Measurements from ENCODE around the gene MEA1.
"Not testable (repeated sequence)": the region's sequence is repeated elsewhere in the genome, so short reads cannot be mapped to it uniquely, and the experiment has no call there.

The MEA1 gene

DNA sequence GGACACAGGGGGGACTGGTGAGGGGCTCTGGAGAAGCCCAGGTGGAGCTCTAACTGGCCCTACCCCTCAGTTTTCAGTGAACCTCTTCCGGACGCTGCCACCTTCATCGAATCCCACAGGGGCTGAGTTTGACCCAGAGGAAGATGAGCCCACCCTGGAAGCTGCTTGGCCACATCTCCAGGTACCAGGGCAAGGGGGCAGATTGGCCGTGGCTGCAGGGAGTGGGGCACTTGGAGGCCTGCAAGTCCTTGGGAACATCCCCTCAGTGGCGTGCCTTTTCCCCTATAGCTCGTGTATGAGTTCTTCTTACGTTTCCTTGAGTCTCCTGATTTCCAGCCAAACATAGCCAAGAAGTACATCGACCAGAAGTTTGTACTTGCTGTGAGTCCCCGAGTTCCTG lies 6.6 kb downstream of the MEA1 start:
- Histone ChIP-seq H3K27ac (ENCODE audit: poor library complexity, severe bottlenecking) (no peak overlapping the region), H3K4me1 (ENCODE audit: insufficient read depth, poor library complexity, severe bottlenecking) (peaks cover 6% of the 10 kb centered on the region), H3K9me3 (ENCODE audit: severe bottlenecking) (no peaks in the 10 kb centered on the region), H3K27me3 (ENCODE audit: insufficient read depth, poor library complexity, severe bottlenecking) (no peaks in the 10 kb centered on the region), H3K36me3 (ENCODE audit: low read depth) (peaks cover 38% of the 10 kb centered on the region), H3K4me3 (ENCODE audit: severe bottlenecking) (no peak overlapping the region)
- TF ChIP-seq, protein P1, sequence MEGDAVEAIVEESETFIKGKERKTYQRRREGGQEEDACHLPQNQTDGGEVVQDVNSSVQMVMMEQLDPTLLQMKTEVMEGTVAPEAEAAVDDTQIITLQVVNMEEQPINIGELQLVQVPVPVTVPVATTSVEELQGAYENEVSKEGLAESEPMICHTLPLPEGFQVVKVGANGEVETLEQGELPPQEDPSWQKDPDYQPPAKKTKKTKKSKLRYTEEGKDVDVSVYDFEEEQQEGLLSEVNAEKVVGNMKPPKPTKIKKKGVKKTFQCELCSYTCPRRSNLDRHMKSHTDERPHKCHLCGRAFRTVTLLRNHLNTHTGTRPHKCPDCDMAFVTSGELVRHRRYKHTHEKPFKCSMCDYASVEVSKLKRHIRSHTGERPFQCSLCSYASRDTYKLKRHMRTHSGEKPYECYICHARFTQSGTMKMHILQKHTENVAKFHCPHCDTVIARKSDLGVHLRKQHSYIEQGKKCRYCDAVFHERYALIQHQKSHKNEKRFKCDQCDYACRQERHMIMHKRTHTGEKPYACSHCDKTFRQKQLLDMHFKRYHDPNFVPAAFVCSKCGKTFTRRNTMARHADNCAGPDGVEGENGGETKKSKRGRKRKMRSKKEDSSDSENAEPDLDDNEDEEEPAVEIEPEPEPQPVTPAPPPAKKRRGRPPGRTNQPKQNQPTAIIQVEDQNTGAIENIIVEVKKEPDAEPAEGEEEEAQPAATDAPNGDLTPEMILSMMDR (IDR thresholded peaks at IDR 0.05; ENCODE audit: poor library complexity, severe bottlenecking), result no peak
- DNase-seq (ENCODE audit: low spot score) (no peak), ATAC-seq (ENCODE audit: low read depth) (no peak)

DNA sequence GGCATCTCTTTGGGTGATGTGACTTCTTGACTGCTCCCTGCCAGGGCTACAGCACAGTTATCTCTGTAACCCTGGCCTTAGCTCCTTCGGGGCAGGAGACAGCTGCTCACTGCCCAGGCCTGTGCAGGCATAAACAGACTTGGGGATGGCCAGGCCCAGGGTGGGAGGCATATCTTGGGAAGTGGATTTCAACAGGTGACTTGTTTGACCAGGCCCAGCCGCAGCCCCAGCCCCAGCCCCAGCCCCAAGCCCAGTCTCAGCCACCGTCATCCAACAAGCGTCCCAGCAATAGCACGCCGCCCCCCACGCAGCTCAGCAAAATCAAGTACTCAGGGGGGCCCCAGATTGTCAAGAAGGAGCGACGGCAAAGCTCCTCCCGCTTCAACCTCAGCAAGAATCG lies 7.5 kb downstream of the MEA1 start:
- ATAC-seq (ENCODE audit: low read depth) (no peak), DNase-seq (ENCODE audit: low spot score) (no peak)
- Histone ChIP-seq H3K9me3 (ENCODE audit: severe bottlenecking) (no peaks in the 10 kb centered on the region), H3K27me3 (ENCODE audit: insufficient read depth, poor library complexity, severe bottlenecking) (no peaks in the 10 kb centered on the region), H3K36me3 (ENCODE audit: low read depth) (peaks cover 36% of the 10 kb centered on the region), H3K4me1 (ENCODE audit: insufficient read depth, poor library complexity, severe bottlenecking) (peaks cover 6% of the 10 kb centered on the region), H3K4me3 (ENCODE audit: severe bottlenecking) (no peak overlapping the region), H3K27ac (ENCODE audit: poor library complexity, severe bottlenecking) (no peak overlapping the region)
- TF ChIP-seq, protein P1 (IDR thresholded peaks at IDR 0.05; ENCODE audit: poor library complexity, severe bottlenecking), result no peak

DNA sequence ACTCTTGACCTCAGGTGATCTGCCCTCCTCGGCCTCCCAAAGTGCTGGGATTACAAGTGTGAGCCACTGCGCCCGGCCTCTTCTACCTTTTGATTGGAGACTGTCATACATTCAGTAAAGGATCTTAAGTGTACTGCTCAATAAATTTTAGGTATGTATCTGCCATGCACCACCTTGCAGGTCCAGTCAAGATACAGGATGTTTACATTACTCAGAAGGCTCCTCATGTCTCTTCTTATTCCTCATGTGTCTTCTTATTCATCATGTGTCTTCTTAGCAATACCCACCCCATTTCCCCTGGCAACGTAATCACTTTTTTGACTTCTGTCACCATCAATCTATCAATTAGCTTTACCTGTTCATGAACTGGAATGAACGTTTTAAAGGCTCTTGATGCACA lies 7.9 kb downstream of the MEA1 start:
- Histone ChIP-seq H3K36me3 (ENCODE audit: low read depth) (peaks cover 38% of the 10 kb centered on the region), H3K27me3 (ENCODE audit: insufficient read depth, poor library complexity, severe bottlenecking) (no peaks in the 10 kb centered on the region), H3K27ac (ENCODE audit: poor library complexity, severe bottlenecking) (peak overlapping the region; percentile 28), H3K9me3 (ENCODE audit: severe bottlenecking) (no peaks in the 10 kb centered on the region), H3K4me3 (ENCODE audit: severe bottlenecking) (no peak overlapping the region), H3K4me1 (ENCODE audit: insufficient read depth, poor library complexity, severe bottlenecking) (peaks cover 6% of the 10 kb centered on the region)
- DNase-seq (ENCODE audit: low spot score) (no peak), ATAC-seq (ENCODE audit: low read depth) (peak; percentile 59; the same call in 2 of the 3 replicates)
- TF ChIP-seq, protein P1 (IDR thresholded peaks at IDR 0.05; ENCODE audit: poor library complexity, severe bottlenecking), result no peak

DNA sequence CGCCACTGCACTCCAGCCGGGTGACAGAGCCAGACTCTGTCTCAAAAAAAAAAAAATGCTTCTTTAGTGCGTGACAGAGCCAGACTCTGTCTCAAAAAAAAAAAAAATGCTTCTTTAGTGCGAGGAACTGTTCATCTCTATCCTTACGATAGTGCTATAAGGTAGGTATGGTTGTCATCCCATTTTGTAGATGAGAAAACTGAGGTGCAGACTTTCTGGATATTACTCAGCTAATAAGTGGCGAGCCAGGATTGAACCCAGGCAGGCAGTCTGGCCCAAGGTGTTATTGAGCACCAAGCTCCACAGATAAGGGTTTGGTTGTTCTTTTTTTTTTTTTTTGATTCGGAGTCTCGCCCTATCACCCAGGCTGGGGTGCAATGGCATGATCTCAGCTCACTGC lies 11.9 kb downstream of the MEA1 start:
- DNase-seq (ENCODE audit: low spot score), result no peak
- peaks cover 6% of the 10 kb centered on the region for H3K4me1 ChIP-seq (ENCODE audit: insufficient read depth, poor library complexity, severe bottlenecking)
- H3K27me3 ChIP-seq (ENCODE audit: insufficient read depth, poor library complexity, severe bottlenecking), result no peaks in the 10 kb centered on the region
- TF ChIP-seq, protein P1 (IDR thresholded peaks at IDR 0.05; ENCODE audit: poor library complexity, severe bottlenecking), result no peak
- H3K9me3 ChIP-seq (ENCODE audit: severe bottlenecking), result no peaks in the 10 kb centered on the region
- ATAC-seq (ENCODE audit: low read depth), result no peak
- H3K36me3 ChIP-seq (ENCODE audit: low read depth), result peaks cover 13% of the 10 kb centered on the region
- H3K27ac ChIP-seq (ENCODE audit: poor library complexity, severe bottlenecking), result no peak overlapping the region
- H3K4me3 ChIP-seq (ENCODE audit: severe bottlenecking), result no peak overlapping the region

DNA sequence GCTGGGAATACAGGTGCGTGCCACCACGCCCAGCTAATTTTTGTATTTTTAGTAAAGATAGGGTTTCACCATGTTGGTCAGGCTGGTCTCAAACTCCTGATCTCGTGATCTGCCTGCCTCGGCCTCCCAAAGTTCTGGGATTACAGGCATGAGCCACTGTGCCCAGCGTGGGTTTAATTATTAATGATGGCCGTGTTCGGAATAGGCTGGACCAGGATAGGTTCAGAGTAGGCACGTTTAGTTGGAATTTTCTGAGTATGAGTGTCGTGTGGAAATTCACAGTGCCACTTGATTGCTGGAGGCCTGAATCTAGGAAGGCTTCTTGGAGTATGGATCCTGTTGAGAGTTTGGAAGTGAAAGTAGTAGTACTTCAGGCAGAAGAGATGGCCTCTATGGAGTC lies 15.5 kb downstream of the MEA1 start:
- H3K36me3 ChIP-seq (ENCODE audit: low read depth), result peaks cover 11% of the 10 kb centered on the region; the same call in 1 of the 2 replicates
- not testable (repeated sequence) for H3K4me1 ChIP-seq (ENCODE audit: insufficient read depth, poor library complexity, severe bottlenecking); H3K27me3 ChIP-seq (ENCODE audit: insufficient read depth, poor library complexity, severe bottlenecking); DNase-seq (ENCODE audit: low spot score); H3K27ac ChIP-seq (ENCODE audit: poor library complexity, severe bottlenecking); H3K9me3 ChIP-seq (ENCODE audit: severe bottlenecking); ATAC-seq (ENCODE audit: low read depth); H3K4me3 ChIP-seq (ENCODE audit: severe bottlenecking)

All from RWPE2 (cell line).